ENCODE results near the gene GRK5.

The GRK5 gene

GRCh38 chr10:119451300-119451896 lies 244.0 kb downstream of the GRK5 start:
- Histone ChIP-seq H3K4me2 (ENCODE audit: low read length) (no peak overlapping the region), H3K36me3 (replicated peaks; ENCODE audit: low read depth, low read length) (no peaks in the 10 kb centered on the region), H3K4me1 (ENCODE audit: low read length) (peaks cover 13% of the 10 kb centered on the region), H3K79me2 (ENCODE audit: low read length) (no peaks in the 10 kb centered on the region), H3K4me3 (ENCODE audit: low read length) (no peak overlapping the region), H4K20me1 (ENCODE audit: insufficient read depth, low read length) (no peaks in the 10 kb centered on the region), H3K9me3 (ENCODE audit: insufficient read depth, low read length) (no peaks in the 10 kb centered on the region), H3K27me3 (ENCODE audit: low read depth, low read length) (no peaks in the 10 kb centered on the region), H3K27ac (ENCODE audit: low read length) (no peak overlapping the region), H3K9ac (ENCODE audit: low read length) (no peak overlapping the region), H2AFZ (ENCODE audit: low read depth, low read length) (no peak overlapping the region)
- TF ChIP-seq CTCF (IDR thresholded peaks at IDR 0.05; ENCODE audit: low read depth, low read length) (no peak), EZH2phosphoT487 (IDR thresholded peaks at IDR 0.05; ENCODE audit: low read depth) (no peak)

- Histone ChIP-seq H2AFZ (ENCODE audit: low read depth, low read length) (no peak overlapping the region), H3K4me3 (ENCODE audit: low read length) (no peak overlapping the region), H3K36me3 (replicated peaks; ENCODE audit: low read depth, low read length) (no peaks in the 10 kb centered on the region), H3K4me1 (ENCODE audit: low read length) (peaks cover 14% of the 10 kb centered on the region), H3K27me3 (ENCODE audit: low read depth, low read length) (no peaks in the 10 kb centered on the region), H3K27ac (ENCODE audit: low read length) (no peak overlapping the region), H3K9ac (ENCODE audit: low read length) (no peak overlapping the region), H4K20me1 (ENCODE audit: insufficient read depth, low read length) (no peaks in the 10 kb centered on the region), H3K4me2 (ENCODE audit: low read length) (no peak overlapping the region), H3K9me3 (ENCODE audit: insufficient read depth, low read length) (no peaks in the 10 kb centered on the region), H3K79me2 (ENCODE audit: low read length) (no peaks in the 10 kb centered on the region)
- TF ChIP-seq EZH2phosphoT487 (IDR thresholded peaks at IDR 0.05; ENCODE audit: low read depth) (no peak), CTCF (IDR thresholded peaks at IDR 0.05; ENCODE audit: low read depth, low read length) (no peak)
Observed at GRCh38 chr10:119452396-119452795, 245.0 kb downstream of the GRK5 start.

GRCh38 chr10:119453313-119453712 lies 245.9 kb downstream of the GRK5 start:
- Histone ChIP-seq H2AFZ (ENCODE audit: low read depth, low read length) (no peak overlapping the region), H3K36me3 (replicated peaks; ENCODE audit: low read depth, low read length) (no peaks in the 10 kb centered on the region), H3K27ac (ENCODE audit: low read length) (no peak overlapping the region), H3K4me1 (ENCODE audit: low read length) (peaks cover 14% of the 10 kb centered on the region), H3K4me3 (ENCODE audit: low read length) (no peak overlapping the region), H3K79me2 (ENCODE audit: low read length) (no peaks in the 10 kb centered on the region), H3K9me3 (ENCODE audit: insufficient read depth, low read length) (no peaks in the 10 kb centered on the region), H3K9ac (ENCODE audit: low read length) (no peak overlapping the region), H3K4me2 (ENCODE audit: low read length) (no peak overlapping the region), H3K27me3 (ENCODE audit: low read depth, low read length) (no peaks in the 10 kb centered on the region), H4K20me1 (ENCODE audit: insufficient read depth, low read length) (no peaks in the 10 kb centered on the region)
- no peak for TF ChIP-seq EZH2phosphoT487 (IDR thresholded peaks at IDR 0.05; ENCODE audit: low read depth)
- no peak for TF ChIP-seq CTCF (IDR thresholded peaks at IDR 0.05; ENCODE audit: low read depth, low read length)

- no peaks in the 10 kb centered on the region for H3K36me3 ChIP-seq (replicated peaks; ENCODE audit: low read depth, low read length)
- no peak overlapping the region for H3K9ac ChIP-seq (ENCODE audit: low read length)
- no peaks in the 10 kb centered on the region for H3K27me3 ChIP-seq (ENCODE audit: low read depth, low read length)
- H3K79me2 ChIP-seq (ENCODE audit: low read length) = no peaks in the 10 kb centered on the region
- TF ChIP-seq CTCF (IDR thresholded peaks at IDR 0.05; ENCODE audit: low read depth, low read length) (no peak), EZH2phosphoT487 (IDR thresholded peaks at IDR 0.05; ENCODE audit: low read depth) (no peak)
- no peaks in the 10 kb centered on the region for H3K9me3 ChIP-seq (ENCODE audit: insufficient read depth, low read length)
- no peak overlapping the region for H3K27ac ChIP-seq (ENCODE audit: low read length)
- H3K4me1 ChIP-seq (ENCODE audit: low read length) = peaks cover 14% of the 10 kb centered on the region
- H2AFZ ChIP-seq (ENCODE audit: low read depth, low read length) = no peak overlapping the region
- H3K4me2 ChIP-seq (ENCODE audit: low read length) = no peak overlapping the region
- no peak overlapping the region for H3K4me3 ChIP-seq (ENCODE audit: low read length)
- H4K20me1 ChIP-seq (ENCODE audit: insufficient read depth, low read length) = no peaks in the 10 kb centered on the region
Observed at GRCh38 chr10:119454316-119454715, 246.9 kb downstream of the GRK5 start.

Data from OCI-LY3 (cell line).